ENCODE results near the gene PTPN4.
"Not testable (repeated sequence)": the region's sequence is repeated elsewhere in the genome, so short reads cannot be mapped to it uniquely, and the experiment has no call there.

The PTPN4 gene

GRCh38 chr2:119765433-119766002, 5.8 kb downstream of the PTPN4 start:
- no peak for DNase-seq

- DNase-seq = no peak
These were observed 7.2 kb downstream of the PTPN4 start for GRCh38 chr2:119766944-119767343.

- DNase-seq = no peak
These were observed 9.0 kb downstream of the PTPN4 start for GRCh38 chr2:119768742-119769141.

GRCh38 chr2:119769645-119770044, 9.9 kb downstream of the PTPN4 start:
- no peak for DNase-seq

GRCh38 chr2:119771331-119771730, 11.6 kb downstream of the PTPN4 start:
- DNase-seq = no peak

- no peak for DNase-seq
These were observed 12.4 kb downstream of the PTPN4 start for GRCh38 chr2:119772128-119772527.

- DNase-seq = no peak
These were observed 13.0 kb downstream of the PTPN4 start for GRCh38 chr2:119772767-119773166.

GRCh38 chr2:119774026-119774425, 14.3 kb downstream of the PTPN4 start:
- no peak for DNase-seq

- no peak for DNase-seq
These were observed 15.4 kb downstream of the PTPN4 start for GRCh38 chr2:119775102-119775501.

GRCh38 chr2:119782308-119783027, 22.7 kb downstream of the PTPN4 start:
- no peak for DNase-seq

GRCh38 chr2:119784876-119785275, 25.2 kb downstream of the PTPN4 start:
- DNase-seq = no peak

GRCh38 chr2:119786295-119786694, 26.6 kb downstream of the PTPN4 start:
- DNase-seq = no peak

- DNase-seq = no peak
These were observed 29.0 kb downstream of the PTPN4 start for GRCh38 chr2:119788752-119789151.

- DNase-seq = no peak
These were observed 30.7 kb downstream of the PTPN4 start for GRCh38 chr2:119790466-119790865.

GRCh38 chr2:119792907-119793312, 33.2 kb downstream of the PTPN4 start:
- no peak for DNase-seq

- DNase-seq = no peak
These were observed 34.5 kb downstream of the PTPN4 start for GRCh38 chr2:119794237-119794636.

GRCh38 chr2:119795309-119796303, 35.9 kb downstream of the PTPN4 start:
- no peak for DNase-seq

- no peak for DNase-seq
These were observed 40.7 kb downstream of the PTPN4 start for GRCh38 chr2:119800376-119800902.

GRCh38 chr2:119801040-119801439, 41.3 kb downstream of the PTPN4 start:
- DNase-seq = no peak

- DNase-seq = not testable (repeated sequence)
These were observed 42.3 kb downstream of the PTPN4 start for GRCh38 chr2:119801989-119802388.

- no peak for DNase-seq
These were observed 43.4 kb downstream of the PTPN4 start for GRCh38 chr2:119803101-119803500.

GRCh38 chr2:119804409-119804808, 44.7 kb downstream of the PTPN4 start:
- not testable (repeated sequence) for DNase-seq

- no peak for DNase-seq
These were observed 48.9 kb downstream of the PTPN4 start for GRCh38 chr2:119808516-119809147.

Measured in NCI-H1694 (cell line).